DOHH2 (cell line): Measurements from ENCODE around the gene ALK.

Source experiments
- H3F3A ChIP-seq: fragments of 200-600 bp; sonication (generic), shearing (Covaris generic); 2 replicates; pipeline ENCODE4 v1.6.0; 2016; ENCODE audit warnings: antibody characterized with exemption, mild to moderate bottlenecking; ENCODE audit not compliant: control insufficient read depth, insufficient read depth
- H3K27ac ChIP-seq: fragments of 200-600 bp; sonication (generic); 2 replicates; pipeline ENCODE4 v1.5.1; 2014; ENCODE audit warnings: low read depth, mild to moderate bottlenecking, low read length, moderate library complexity
- H3K27me3 ChIP-seq: fragments of 200-600 bp; sonication (generic); 2 replicates; pipeline ENCODE4 v1.6.1; 2014; ENCODE audit warnings: mild to moderate bottlenecking, low read length, mixed read lengths; ENCODE audit not compliant: control insufficient read depth
- H3K36me3 ChIP-seq: fragments of 200-600 bp; sonication (generic); 2 replicates; pipeline ENCODE4 v1.6.1; 2014; ENCODE audit warnings: mild to moderate bottlenecking, low read length, moderate library complexity, mixed read lengths; ENCODE audit not compliant: control insufficient read depth
- H3K4me1 ChIP-seq: fragments of 200-600 bp; sonication (generic); 2 replicates; pipeline ENCODE4 v1.6.1; 2014; ENCODE audit warnings: mild to moderate bottlenecking, low read length, mixed read lengths; ENCODE audit not compliant: control insufficient read depth
- H3K4me2 ChIP-seq: fragments of 200-600 bp; sonication (generic); 2 replicates; pipeline ENCODE4 v1.6.0; 2014; ENCODE audit warnings: mild to moderate bottlenecking, low read length, moderate library complexity
- H3K4me3 ChIP-seq: fragments of 200-600 bp; sonication (generic); 2 replicates; pipeline ENCODE4 v1.5.1; 2014; ENCODE audit warnings: mild to moderate bottlenecking, low read length, mixed read lengths
- H3K79me2 ChIP-seq: fragments of 200-600 bp; sonication (generic); 2 replicates; pipeline ENCODE4 v1.6.1; 2014; ENCODE audit warnings: mild to moderate bottlenecking, low read length, mixed read lengths; ENCODE audit not compliant: control insufficient read depth
- H3K9me2 ChIP-seq: fragments of 200-600 bp; sonication (generic); replicated peaks from 2 replicates; pipeline ENCODE4 v1.6.1; 2014; ENCODE audit warnings: mild to moderate bottlenecking, low read length, mixed read lengths; ENCODE audit not compliant: control insufficient read depth
- H3K9me3 ChIP-seq: fragments of 200-600 bp; sonication (generic); 2 replicates; pipeline ENCODE4 v1.6.1; 2014; ENCODE audit warnings: antibody characterized with exemption, low read length, mixed read lengths; ENCODE audit not compliant: control insufficient read depth, insufficient read depth
- H4K20me1 ChIP-seq: fragments of 200-600 bp; sonication (generic); 2 replicates; pipeline ENCODE4 v1.6.0; 2014; ENCODE audit warnings: low read depth, mild to moderate bottlenecking, antibody characterized with exemption, low read length, moderate library complexity; ENCODE audit not compliant: control insufficient read depth, insufficient read depth
- CTCF ChIP-seq: fragments of 200-600 bp; sonication (generic); IDR thresholded peaks from one replicate; pipeline ENCODE4 v1.5.1; 2014; ENCODE audit warnings: antibody characterized with exemption, mild to moderate bottlenecking, low read depth, low read length; ENCODE audit not compliant: poor library complexity, severe bottlenecking
- EZH2phosphoT487 ChIP-seq: fragments of 200-600 bp; sonication (generic); IDR thresholded peaks from 2 replicates; pipeline ENCODE4 v1.6.1; 2017; ENCODE audit warnings: borderline replicate concordance, mild to moderate bottlenecking, antibody characterized with exemption, low read length, moderate library complexity, mixed read lengths

The ALK gene

GRCh38 chr2:29187926-29188325 lies 733.5 kb downstream of the ALK start:
- no peaks in the 10 kb centered on the region for H4K20me1 ChIP-seq
- no peak overlapping the region for H3K27ac ChIP-seq
- H3K9me3 ChIP-seq, result no peaks in the 10 kb centered on the region
- H3F3A ChIP-seq, result no peaks in the 10 kb centered on the region
- no peaks in the 10 kb centered on the region for H3K36me3 ChIP-seq
- no peak overlapping the region for H3K4me2 ChIP-seq
- no peak overlapping the region for H3K4me3 ChIP-seq
- TF ChIP-seq EZH2phosphoT487 (no peak), CTCF (no peak)
- H3K27me3 ChIP-seq, result 0 out of 2 replicates have a peak, but pooled peaks cover 2% of the 10 kb centered on the region
- H3K9me2 ChIP-seq, result no peaks in the 10 kb centered on the region
- peaks cover 17% of the 10 kb centered on the region for H3K4me1 ChIP-seq
- no peaks in the 10 kb centered on the region for H3K79me2 ChIP-seq

GRCh38 chr2:29186817-29187216 lies 734.6 kb downstream of the ALK start:
- Histone ChIP-seq H3K4me1 (peaks cover 17% of the 10 kb centered on the region), H3K9me2 (no peaks in the 10 kb centered on the region)
- TF ChIP-seq EZH2phosphoT487, result no peak
- no peak for TF ChIP-seq CTCF

GRCh38 chr2:29184531-29184930 lies 736.9 kb downstream of the ALK start:
- Histone ChIP-seq H3K79me2 (no peaks in the 10 kb centered on the region), H3K4me1 (peaks cover 10% of the 10 kb centered on the region), H3F3A (no peaks in the 10 kb centered on the region), H3K4me2 (no peak overlapping the region), H3K27me3 (0 out of 2 replicates have a peak, but pooled peaks cover 2% of the 10 kb centered on the region), H3K4me3 (no peak overlapping the region), H4K20me1 (no peaks in the 10 kb centered on the region), H3K9me3 (no peaks in the 10 kb centered on the region), H3K36me3 (no peaks in the 10 kb centered on the region), H3K9me2 (no peaks in the 10 kb centered on the region), H3K27ac (no peak overlapping the region)
- TF ChIP-seq EZH2phosphoT487 (no peak), CTCF (no peak)

More at GRCh38 chr2:29186817-29187216, 734.6 kb downstream of the ALK start:
- Histone ChIP-seq H3K9me3 (no peaks in the 10 kb centered on the region), H4K20me1 (no peaks in the 10 kb centered on the region), H3K27me3 (0 out of 2 replicates have a peak, but pooled peaks cover 2% of the 10 kb centered on the region), H3F3A (no peaks in the 10 kb centered on the region), H3K36me3 (no peaks in the 10 kb centered on the region), H3K4me2 (no peak overlapping the region), H3K4me3 (no peak overlapping the region), H3K79me2 (no peaks in the 10 kb centered on the region), H3K27ac (no peak overlapping the region)

GRCh38 chr2:29182920-29183319 lies 738.5 kb downstream of the ALK start:
- H3K36me3 ChIP-seq, result no peaks in the 10 kb centered on the region
- no peaks in the 10 kb centered on the region for H3K9me2 ChIP-seq

More at GRCh38 chr2:29182920-29183319, 738.5 kb downstream of the ALK start:
- H3K9me3 ChIP-seq, result no peaks in the 10 kb centered on the region
- H3K4me1 ChIP-seq, result no peaks in the 10 kb centered on the region
- no peaks in the 10 kb centered on the region for H3F3A ChIP-seq
- no peak overlapping the region for H3K27ac ChIP-seq
- H3K79me2 ChIP-seq, result no peaks in the 10 kb centered on the region
- TF ChIP-seq CTCF (no peak), EZH2phosphoT487 (no peak)
- no peak overlapping the region for H3K4me2 ChIP-seq
- 0 out of 2 replicates have a peak, but pooled peaks cover 2% of the 10 kb centered on the region for H3K27me3 ChIP-seq
- no peaks in the 10 kb centered on the region for H4K20me1 ChIP-seq
- H3K4me3 ChIP-seq, result no peak overlapping the region
